Measurements from ENCODE around the gene CEP20.

Gene CEP20

GRCh38 chr16:15897834-15898254 lies 9.4 kb upstream of the CEP20 start:
- peak; percentile 55 for DNase-seq (ENCODE audit: low read depth)

GRCh38 chr16:15897121-15897780 lies 8.8 kb upstream of the CEP20 start:
- peak; percentile 25 for DNase-seq (ENCODE audit: low read depth)

GRCh38 chr16:15894571-15895374 lies 6.4 kb upstream of the CEP20 start:
- no peak for DNase-seq (ENCODE audit: low read depth)

- no peak for DNase-seq (ENCODE audit: low read depth)
These were observed 3.1 kb upstream of the CEP20 start for GRCh38 chr16:15891508-15891907.

GRCh38 chr16:15887283-15887682 lies 1.1 kb downstream of the CEP20 start:
- DNase-seq (ENCODE audit: low read depth) = no peak

GRCh38 chr16:15886078-15886477 lies 2.3 kb downstream of the CEP20 start:
- no peak for DNase-seq (ENCODE audit: low read depth)

- DNase-seq (ENCODE audit: low read depth) = no peak
These were observed 2.8 kb downstream of the CEP20 start for GRCh38 chr16:15885560-15886001.

GRCh38 chr16:15882563-15882962 lies 5.8 kb downstream of the CEP20 start:
- no peak for DNase-seq (ENCODE audit: low read depth)

- DNase-seq (ENCODE audit: low read depth) = no peak
These were observed 6.5 kb downstream of the CEP20 start for GRCh38 chr16:15881794-15882379.

- DNase-seq (ENCODE audit: low read depth) = peak; percentile 49
These were observed 7.7 kb downstream of the CEP20 start for GRCh38 chr16:15880434-15881308.

GRCh38 chr16:15879255-15879811 lies 9.1 kb downstream of the CEP20 start:
- DNase-seq (ENCODE audit: low read depth) = peak; percentile 91

GRCh38 chr16:15876503-15876902 lies 11.9 kb downstream of the CEP20 start:
- no peak for DNase-seq (ENCODE audit: low read depth)

GRCh38 chr16:15874745-15875314 lies 13.6 kb downstream of the CEP20 start:
- DNase-seq (ENCODE audit: low read depth) = peak; percentile 72

- DNase-seq (ENCODE audit: low read depth) = no peak
These were observed 14.7 kb downstream of the CEP20 start for GRCh38 chr16:15873737-15874136.

- DNase-seq (ENCODE audit: low read depth) = no peak
These were observed 15.1 kb downstream of the CEP20 start for GRCh38 chr16:15873301-15873700.

GRCh38 chr16:15870011-15870410 lies 18.4 kb downstream of the CEP20 start:
- no peak for DNase-seq (ENCODE audit: low read depth)

- no peak for DNase-seq (ENCODE audit: low read depth)
These were observed 22.0 kb downstream of the CEP20 start for GRCh38 chr16:15866451-15866850.

GRCh38 chr16:15865742-15866141 lies 22.7 kb downstream of the CEP20 start:
- DNase-seq (ENCODE audit: low read depth) = peak; percentile 32

GRCh38 chr16:15864939-15865338 lies 23.5 kb downstream of the CEP20 start:
- DNase-seq (ENCODE audit: low read depth) = no peak

GRCh38 chr16:15861996-15862395 lies 26.4 kb downstream of the CEP20 start:
- no peak for DNase-seq (ENCODE audit: low read depth)

GRCh38 chr16:15858921-15859668 lies 29.3 kb downstream of the CEP20 start:
- no peak for DNase-seq (ENCODE audit: low read depth)
